Liver (tissue), 3 donors: ENCODE results near the gene AATK.

ENCODE experiments used
- FOXA1 ChIP-seq: IDR thresholded peaks from 2 replicates; pipeline ENCODE4 v1.6.1; 2016; ENCODE audit warnings: antibody characterized with exemption
- GABPA ChIP-seq, 2 donors: IDR thresholded peaks in 1 of 2; conservative IDR thresholded peaks in 1 of 2; 2 replicates each; pipeline ENCODE4 v1.6.1; 2016; ENCODE audit warnings: antibody characterized with exemption in 2 of 2, mild to moderate bottlenecking in 1 of 2, moderate library complexity in 1 of 2
- HNF4G ChIP-seq: IDR thresholded peaks from 2 replicates; pipeline ENCODE4 v1.6.1; 2016; ENCODE audit warnings: antibody characterized with exemption
- JUND ChIP-seq, 2 donors: IDR thresholded peaks; 2 replicates each; pipeline ENCODE4 v1.6.1; 2016; ENCODE audit warnings: antibody characterized with exemption in 2 of 2
- NR2F2 ChIP-seq: IDR thresholded peaks from 2 replicates; pipeline ENCODE4 v1.6.1; 2016; ENCODE audit warnings: antibody characterized with exemption
- RAD21 ChIP-seq, 2 donors: IDR thresholded peaks; 2 replicates each; pipeline ENCODE4 v1.6.1; 2016; ENCODE audit warnings: antibody characterized with exemption in 2 of 2, mild to moderate bottlenecking in 2 of 2
- SP1 ChIP-seq: IDR thresholded peaks from 2 replicates; pipeline ENCODE4 v1.6.1; 2018; ENCODE audit warnings: antibody characterized with exemption, mild to moderate bottlenecking
- TAF1 ChIP-seq: conservative IDR thresholded peaks from 2 replicates; pipeline ENCODE4 v1.6.1; 2016; ENCODE audit warnings: antibody characterized with exemption, mild to moderate bottlenecking
- YY1 ChIP-seq: IDR thresholded peaks from 2 replicates; pipeline ENCODE4 v1.6.1; 2016; ENCODE audit warnings: antibody characterized with exemption, mild to moderate bottlenecking
- TF ChIP-seq, protein P1 (sequence below): fragments of 150-350 bp; IDR thresholded peaks from 2 replicates; pipeline ENCODE4 v1.5.1; 2017; ENCODE audit warnings: improper control_type of control experiment, low read depth, low read length; ENCODE audit not compliant: missing input control
- TF ChIP-seq, protein P2 (sequence below): IDR thresholded peaks from 2 replicates; pipeline ENCODE4 v1.6.1; 2016; ENCODE audit warnings: antibody characterized with exemption
- TF ChIP-seq, protein P3 (sequence below): IDR thresholded peaks from 2 replicates; pipeline ENCODE4 v1.6.1; 2016; ENCODE audit warnings: antibody characterized with exemption, mild to moderate bottlenecking
- TF ChIP-seq, protein P4 (sequence below): IDR thresholded peaks from 2 replicates; pipeline ENCODE4 v1.6.1; 2016; ENCODE audit warnings: antibody characterized with exemption
- TF ChIP-seq, protein P5 (sequence below): IDR thresholded peaks from 2 replicates; pipeline ENCODE4 v1.6.1; 2016; ENCODE audit warnings: antibody characterized with exemption
- donor health status: healthy.
- donor health status: healthy.

DNA sequence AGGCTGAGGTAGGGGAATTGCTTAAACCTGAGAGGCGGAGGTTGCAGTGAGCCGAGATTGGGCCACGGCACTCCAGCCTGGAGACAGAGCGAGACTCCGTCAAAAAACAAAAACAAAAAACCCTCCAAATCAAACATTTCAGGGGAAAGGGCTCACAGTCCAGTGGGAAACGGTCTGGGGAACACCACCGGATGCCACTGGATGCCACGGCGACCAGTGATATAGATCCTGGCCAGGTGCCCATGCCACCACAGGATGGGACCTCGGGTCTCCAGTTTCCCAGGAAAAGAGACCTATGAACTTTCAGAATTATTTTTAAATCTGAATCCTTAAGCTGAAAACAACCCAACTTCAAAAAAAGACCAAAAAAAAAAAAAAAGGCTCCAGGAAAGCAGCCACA is 44.4 kb upstream of the AATK start:
- TF ChIP-seq, protein P1, sequence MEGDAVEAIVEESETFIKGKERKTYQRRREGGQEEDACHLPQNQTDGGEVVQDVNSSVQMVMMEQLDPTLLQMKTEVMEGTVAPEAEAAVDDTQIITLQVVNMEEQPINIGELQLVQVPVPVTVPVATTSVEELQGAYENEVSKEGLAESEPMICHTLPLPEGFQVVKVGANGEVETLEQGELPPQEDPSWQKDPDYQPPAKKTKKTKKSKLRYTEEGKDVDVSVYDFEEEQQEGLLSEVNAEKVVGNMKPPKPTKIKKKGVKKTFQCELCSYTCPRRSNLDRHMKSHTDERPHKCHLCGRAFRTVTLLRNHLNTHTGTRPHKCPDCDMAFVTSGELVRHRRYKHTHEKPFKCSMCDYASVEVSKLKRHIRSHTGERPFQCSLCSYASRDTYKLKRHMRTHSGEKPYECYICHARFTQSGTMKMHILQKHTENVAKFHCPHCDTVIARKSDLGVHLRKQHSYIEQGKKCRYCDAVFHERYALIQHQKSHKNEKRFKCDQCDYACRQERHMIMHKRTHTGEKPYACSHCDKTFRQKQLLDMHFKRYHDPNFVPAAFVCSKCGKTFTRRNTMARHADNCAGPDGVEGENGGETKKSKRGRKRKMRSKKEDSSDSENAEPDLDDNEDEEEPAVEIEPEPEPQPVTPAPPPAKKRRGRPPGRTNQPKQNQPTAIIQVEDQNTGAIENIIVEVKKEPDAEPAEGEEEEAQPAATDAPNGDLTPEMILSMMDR: no peak
- TF ChIP-seq JUND (IDR thresholded peaks at IDR 0.05) (no peak), SP1 (no peak), HNF4G (no peak), GABPA (IDR thresholded peaks at IDR 0.05 in 1 of 2, conservative IDR thresholded peaks at IDR 0.05 in 1 of 2) (no peak), TAF1 (no peak), FOXA1 (no peak), RAD21 (IDR thresholded peaks at IDR 0.05) (no peak), NR2F2 (no peak), YY1 (no peak)
- TF ChIP-seq, protein P2, sequence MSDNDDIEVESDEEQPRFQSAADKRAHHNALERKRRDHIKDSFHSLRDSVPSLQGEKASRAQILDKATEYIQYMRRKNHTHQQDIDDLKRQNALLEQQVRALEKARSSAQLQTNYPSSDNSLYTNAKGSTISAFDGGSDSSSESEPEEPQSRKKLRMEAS: no peak
- TF ChIP-seq, protein P3, sequence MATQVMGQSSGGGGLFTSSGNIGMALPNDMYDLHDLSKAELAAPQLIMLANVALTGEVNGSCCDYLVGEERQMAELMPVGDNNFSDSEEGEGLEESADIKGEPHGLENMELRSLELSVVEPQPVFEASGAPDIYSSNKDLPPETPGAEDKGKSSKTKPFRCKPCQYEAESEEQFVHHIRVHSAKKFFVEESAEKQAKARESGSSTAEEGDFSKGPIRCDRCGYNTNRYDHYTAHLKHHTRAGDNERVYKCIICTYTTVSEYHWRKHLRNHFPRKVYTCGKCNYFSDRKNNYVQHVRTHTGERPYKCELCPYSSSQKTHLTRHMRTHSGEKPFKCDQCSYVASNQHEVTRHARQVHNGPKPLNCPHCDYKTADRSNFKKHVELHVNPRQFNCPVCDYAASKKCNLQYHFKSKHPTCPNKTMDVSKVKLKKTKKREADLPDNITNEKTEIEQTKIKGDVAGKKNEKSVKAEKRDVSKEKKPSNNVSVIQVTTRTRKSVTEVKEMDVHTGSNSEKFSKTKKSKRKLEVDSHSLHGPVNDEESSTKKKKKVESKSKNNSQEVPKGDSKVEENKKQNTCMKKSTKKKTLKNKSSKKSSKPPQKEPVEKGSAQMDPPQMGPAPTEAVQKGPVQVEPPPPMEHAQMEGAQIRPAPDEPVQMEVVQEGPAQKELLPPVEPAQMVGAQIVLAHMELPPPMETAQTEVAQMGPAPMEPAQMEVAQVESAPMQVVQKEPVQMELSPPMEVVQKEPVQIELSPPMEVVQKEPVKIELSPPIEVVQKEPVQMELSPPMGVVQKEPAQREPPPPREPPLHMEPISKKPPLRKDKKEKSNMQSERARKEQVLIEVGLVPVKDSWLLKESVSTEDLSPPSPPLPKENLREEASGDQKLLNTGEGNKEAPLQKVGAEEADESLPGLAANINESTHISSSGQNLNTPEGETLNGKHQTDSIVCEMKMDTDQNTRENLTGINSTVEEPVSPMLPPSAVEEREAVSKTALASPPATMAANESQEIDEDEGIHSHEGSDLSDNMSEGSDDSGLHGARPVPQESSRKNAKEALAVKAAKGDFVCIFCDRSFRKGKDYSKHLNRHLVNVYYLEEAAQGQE: no peak
- TF ChIP-seq, protein P4, sequence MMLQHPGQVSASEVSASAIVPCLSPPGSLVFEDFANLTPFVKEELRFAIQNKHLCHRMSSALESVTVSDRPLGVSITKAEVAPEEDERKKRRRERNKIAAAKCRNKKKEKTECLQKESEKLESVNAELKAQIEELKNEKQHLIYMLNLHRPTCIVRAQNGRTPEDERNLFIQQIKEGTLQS: no peak
- TF ChIP-seq, protein P5, sequence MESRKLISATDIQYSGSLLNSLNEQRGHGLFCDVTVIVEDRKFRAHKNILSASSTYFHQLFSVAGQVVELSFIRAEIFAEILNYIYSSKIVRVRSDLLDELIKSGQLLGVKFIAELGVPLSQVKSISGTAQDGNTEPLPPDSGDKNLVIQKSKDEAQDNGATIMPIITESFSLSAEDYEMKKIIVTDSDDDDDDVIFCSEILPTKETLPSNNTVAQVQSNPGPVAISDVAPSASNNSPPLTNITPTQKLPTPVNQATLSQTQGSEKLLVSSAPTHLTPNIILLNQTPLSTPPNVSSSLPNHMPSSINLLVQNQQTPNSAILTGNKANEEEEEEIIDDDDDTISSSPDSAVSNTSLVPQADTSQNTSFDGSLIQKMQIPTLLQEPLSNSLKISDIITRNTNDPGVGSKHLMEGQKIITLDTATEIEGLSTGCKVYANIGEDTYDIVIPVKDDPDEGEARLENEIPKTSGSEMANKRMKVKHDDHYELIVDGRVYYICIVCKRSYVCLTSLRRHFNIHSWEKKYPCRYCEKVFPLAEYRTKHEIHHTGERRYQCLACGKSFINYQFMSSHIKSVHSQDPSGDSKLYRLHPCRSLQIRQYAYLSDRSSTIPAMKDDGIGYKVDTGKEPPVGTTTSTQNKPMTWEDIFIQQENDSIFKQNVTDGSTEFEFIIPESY: no peak
